DMS153 (cell line): ENCODE data around the gene OTOP1.
A peak's percentile ranks its signal among the peaks of the same experiment; 100 is the strongest.
"Not testable (repeated sequence)": the region's sequence is repeated elsewhere in the genome, so short reads cannot be mapped to it uniquely, and the experiment has no call there.

Source experiments
- DNase-seq: peaks from one replicate; lab custom pipeline; 2025; lab: John Stamatoyannopoulos, UW

Gene OTOP1

GRCh38 chr4:4227510-4228355 is 1.0 kb upstream of the OTOP1 start:
- no peak for DNase-seq

GRCh38 chr4:4225915-4226605 is 669 bp downstream of the OTOP1 start:
- no peak for DNase-seq

DNA sequence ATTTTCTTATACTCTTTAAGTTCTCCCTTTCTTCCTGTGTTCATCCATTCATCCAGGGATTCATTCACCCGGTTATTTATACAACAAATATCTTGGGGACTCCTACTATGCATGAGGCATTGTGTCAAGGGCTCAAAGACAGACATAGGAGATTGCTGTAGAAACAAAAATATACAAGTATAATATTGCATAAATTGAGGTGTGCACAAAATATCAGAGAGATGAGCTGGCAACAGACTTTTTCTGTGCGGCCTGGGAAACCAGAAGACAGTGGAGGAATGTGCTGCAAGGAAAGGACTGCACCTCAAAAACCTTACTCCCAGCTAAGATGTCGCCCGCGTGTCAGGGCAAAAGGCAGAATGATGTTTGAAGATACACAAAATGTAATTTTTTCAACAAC is 9.6 kb downstream of the OTOP1 start:
- DNase-seq, result no peak

DNA sequence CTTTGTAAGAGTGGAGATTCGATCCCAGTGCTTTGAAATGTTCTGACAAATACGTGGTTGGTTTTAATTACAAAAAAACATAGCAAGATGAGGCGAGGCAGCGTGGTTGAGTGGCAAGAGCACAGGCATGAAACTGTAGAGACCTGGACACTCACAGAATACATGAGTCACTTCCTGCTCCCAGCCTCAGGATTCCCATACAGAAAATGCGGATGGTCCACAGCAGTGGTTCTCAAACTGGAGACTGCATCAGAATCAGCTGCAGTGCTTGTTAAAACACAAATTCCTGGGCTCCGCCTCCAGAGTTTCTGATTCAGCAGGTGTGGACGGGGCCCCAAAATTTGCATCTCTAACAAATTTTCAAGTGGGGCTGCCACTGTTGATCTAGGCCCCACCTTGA is 10.1 kb downstream of the OTOP1 start:
- no peak for DNase-seq

DNA sequence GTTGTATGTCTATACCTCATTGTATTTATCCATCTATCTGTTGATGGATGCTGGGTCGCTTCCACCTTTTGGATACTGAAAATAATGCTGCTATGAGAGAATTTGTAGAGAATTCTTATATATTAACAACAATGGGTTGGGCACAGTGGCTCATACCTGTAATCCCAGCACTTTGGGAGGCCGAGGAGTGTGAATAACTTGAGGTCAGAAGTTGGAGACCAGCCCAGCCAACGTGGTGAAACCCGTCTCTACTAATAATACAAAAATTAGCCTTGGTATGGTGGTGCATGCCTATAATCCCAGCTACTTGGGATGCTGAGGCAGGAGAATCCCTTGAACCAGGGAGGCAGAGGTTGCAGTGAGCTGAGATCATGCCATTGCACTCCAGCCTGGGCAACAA is 13.1 kb downstream of the OTOP1 start:
- not testable (repeated sequence) for DNase-seq

- no peak for DNase-seq
Observed at GRCh38 chr4:4206204-4206603, 20.5 kb downstream of the OTOP1 start.

GRCh38 chr4:4204401-4204745 is 22.4 kb downstream of the OTOP1 start:
- DNase-seq, result no peak

DNA sequence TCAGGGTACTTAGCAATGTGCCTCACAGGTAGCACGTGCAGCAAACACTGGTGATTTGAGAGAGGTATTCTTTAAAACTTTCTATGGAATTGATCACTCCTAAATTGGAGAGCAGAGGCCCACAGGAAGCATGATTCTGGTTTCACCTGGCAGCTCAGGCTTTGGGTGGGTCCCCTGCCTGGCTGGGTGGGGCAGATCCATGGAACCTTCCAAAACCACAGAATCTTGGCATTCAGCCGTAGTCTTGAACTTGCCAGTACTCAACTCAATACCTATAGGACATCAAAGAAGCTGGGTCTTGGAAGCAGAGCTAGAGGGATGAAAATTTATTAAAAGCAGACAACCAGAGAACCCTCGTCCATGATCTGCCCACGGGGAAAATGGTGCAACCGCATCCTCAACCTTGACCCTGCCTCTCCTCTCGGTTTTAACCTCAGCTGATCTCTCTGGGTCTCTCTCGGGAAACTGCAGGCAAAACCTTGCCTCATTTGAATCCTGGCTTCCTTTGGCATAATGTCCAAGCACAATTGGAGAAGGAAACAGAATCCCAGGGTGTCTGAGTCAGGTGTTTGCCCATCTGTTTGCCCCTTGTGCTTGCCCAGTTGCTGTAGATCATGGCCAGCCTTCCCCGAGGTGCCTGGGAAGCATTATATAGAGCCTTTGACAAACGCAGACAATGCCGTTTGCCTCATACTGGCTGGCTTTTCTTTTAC is 22.9 kb downstream of the OTOP1 start:
- DNase-seq, result no peak

DNA sequence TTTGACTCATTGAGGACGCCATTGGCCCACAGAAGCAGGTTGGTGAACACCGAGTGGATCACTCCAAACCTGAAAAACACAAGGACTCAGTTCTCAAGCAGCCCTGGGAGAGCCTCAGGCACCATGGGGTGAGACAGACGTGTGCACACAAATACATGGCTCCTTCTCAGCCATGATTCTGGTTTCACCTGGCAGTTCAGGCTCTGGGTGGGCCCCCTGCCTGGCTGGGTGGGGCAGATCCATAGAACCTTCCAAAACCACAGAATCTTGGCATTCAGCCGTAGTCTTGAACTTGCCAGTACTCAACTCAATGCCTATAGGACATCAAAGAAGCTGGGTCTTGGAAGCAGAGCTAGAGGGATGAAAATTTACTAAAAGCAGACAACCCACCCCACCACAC is 24.2 kb downstream of the OTOP1 start:
- DNase-seq, result no peak

- DNase-seq, result no peak
Observed at GRCh38 chr4:4200624-4201023, 26.1 kb downstream of the OTOP1 start.

GRCh38 chr4:4195354-4195753 is 31.4 kb downstream of the OTOP1 start:
- no peak for DNase-seq

- DNase-seq, result peak; percentile 65
Observed at GRCh38 chr4:4188557-4188956, 38.2 kb downstream of the OTOP1 start.

- no peak for DNase-seq
Observed at GRCh38 chr4:4185528-4185927, 41.2 kb downstream of the OTOP1 start.

DNA sequence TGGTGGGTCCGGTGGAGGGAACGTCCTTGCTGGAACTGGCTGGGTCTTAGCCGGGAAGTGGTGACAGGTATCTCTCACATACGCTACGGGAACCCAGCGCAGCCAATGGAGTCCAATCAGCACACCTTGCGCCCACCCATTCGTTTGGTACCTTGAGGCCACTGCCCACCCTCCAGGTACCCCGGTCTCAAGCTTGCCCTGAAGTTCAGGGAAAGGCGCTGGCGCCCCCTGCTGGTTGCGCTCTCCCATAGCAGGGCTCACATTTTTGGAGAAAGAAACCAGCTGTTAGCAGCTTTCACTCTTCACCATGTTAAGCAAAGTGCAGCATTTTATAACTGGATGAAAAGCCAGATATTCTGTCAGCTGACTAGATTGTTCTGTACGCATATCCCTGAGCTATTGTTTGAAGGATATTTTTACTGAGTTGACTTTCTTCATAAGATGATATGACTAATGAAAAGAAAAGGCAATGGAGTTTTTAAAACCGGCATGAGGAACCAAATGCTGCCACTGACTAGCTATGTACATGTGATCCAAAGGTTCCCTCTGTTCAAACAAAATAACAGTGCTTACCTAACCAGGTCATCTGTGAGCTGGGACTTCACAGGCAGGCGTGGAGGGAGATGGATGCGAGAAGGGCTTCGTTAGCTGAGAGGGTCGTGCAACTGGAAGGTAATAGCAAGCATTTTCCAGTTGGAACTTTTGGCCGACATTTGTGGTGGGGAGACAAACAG is 43.7 kb downstream of the OTOP1 start:
- DNase-seq, result peak; percentile 0

DNA sequence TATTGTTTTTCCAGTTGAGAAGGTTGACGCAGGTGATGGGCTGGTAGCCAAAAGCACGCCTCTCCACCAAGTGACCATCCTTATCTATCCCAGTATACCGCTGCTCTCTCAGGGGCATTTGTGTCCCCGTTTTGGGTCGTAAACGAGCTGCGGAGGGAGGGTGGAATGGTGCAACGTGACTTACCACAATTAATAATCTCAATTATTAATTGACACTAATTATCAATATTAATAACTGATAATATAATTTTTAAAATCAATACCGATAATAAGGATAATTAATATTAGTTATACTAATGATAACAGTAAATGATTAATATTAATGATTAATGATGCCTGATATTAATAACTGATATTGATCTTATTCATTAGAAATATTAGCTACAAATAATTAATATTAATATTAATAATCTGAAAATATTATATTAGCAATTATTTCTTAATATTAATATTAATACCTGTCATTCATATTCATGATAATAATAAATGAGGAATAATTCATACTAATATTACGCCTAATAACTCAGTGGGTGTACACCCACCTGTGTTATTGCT is 56.1 kb downstream of the OTOP1 start:
- DNase-seq, result no peak

- not testable (repeated sequence) for DNase-seq
Observed at GRCh38 chr4:4167981-4168780, 58.5 kb downstream of the OTOP1 start.

GRCh38 chr4:4166986-4167385 is 59.7 kb downstream of the OTOP1 start:
- peak; percentile 12 for DNase-seq

- not testable (repeated sequence) for DNase-seq
Observed at GRCh38 chr4:4165701-4166392, 60.9 kb downstream of the OTOP1 start.

DNA sequence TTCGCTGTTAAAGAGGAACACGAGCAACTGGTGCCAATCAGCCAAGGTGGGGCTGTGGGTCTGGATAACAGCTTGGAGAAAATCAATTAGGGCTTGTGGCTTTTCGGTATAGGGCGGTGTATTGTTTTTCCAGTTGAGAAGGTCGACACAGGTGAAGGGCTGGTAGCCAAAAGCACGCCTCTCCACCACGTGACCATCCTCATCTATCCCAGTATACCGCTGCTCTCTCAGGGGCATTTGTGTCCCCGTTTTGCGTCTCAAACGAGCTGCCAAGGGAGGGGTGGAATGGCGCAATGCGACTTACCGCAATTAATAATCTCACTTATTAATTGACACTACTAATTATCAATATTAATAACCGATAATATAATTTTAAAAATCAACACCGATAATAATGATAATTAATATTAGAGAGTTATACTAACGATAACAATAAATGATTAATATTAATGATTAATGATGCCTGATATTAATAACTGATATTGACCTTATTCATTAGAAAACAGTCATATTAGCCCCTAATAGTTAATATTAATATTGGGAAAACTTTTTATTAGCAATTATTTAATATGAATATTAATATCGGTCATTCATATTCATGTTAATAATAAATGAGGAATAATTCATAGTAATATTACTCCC is 62.1 kb downstream of the OTOP1 start:
- not testable (repeated sequence) for DNase-seq

DNA sequence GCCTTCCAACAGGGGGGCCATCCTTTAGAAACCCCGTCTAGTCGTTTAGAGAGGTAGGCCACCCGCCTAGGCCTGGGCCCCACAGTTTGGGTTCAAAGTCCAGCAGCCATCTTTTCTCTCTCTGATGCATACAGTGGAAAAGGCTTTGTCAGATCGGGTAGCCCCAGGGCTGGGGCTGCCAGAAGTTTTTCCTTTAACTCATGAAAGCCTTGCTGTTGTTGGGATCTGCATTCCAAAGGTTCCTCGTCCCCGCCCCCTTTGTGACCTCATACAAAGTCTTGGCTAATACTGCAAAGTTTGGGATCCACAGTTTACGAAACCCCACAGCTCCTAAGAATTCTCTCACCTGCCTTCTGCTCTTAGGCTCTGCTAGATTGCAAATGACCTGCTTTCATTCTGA is 64.5 kb downstream of the OTOP1 start:
- DNase-seq, result not testable (repeated sequence)
